Panc1 (cell line): ENCODE measurements around the gene SERPINE3.

Source experiments
- SIN3A ChIP-seq: IDR thresholded peaks from 2 replicates; pipeline ENCODE4 v1.6.1; 2012; ENCODE audit warnings: low read depth, mild to moderate bottlenecking, low read length, moderate library complexity, borderline replicate concordance; ENCODE audit not compliant: insufficient read depth
- TF ChIP-seq, protein P1 (sequence below): fragments of 450-650 bp; IDR thresholded peaks from 2 replicates; pipeline ENCODE4 v1.5.1; 2017; ENCODE audit warnings: mild to moderate bottlenecking

- TF ChIP-seq, protein P1, sequence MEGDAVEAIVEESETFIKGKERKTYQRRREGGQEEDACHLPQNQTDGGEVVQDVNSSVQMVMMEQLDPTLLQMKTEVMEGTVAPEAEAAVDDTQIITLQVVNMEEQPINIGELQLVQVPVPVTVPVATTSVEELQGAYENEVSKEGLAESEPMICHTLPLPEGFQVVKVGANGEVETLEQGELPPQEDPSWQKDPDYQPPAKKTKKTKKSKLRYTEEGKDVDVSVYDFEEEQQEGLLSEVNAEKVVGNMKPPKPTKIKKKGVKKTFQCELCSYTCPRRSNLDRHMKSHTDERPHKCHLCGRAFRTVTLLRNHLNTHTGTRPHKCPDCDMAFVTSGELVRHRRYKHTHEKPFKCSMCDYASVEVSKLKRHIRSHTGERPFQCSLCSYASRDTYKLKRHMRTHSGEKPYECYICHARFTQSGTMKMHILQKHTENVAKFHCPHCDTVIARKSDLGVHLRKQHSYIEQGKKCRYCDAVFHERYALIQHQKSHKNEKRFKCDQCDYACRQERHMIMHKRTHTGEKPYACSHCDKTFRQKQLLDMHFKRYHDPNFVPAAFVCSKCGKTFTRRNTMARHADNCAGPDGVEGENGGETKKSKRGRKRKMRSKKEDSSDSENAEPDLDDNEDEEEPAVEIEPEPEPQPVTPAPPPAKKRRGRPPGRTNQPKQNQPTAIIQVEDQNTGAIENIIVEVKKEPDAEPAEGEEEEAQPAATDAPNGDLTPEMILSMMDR: no peak
- no peak for TF ChIP-seq SIN3A
Measured at GRCh38 chr13:51332566-51333361, 6.7 kb upstream of the SERPINE3 start.
